HEK293T (cell line): ENCODE results near the gene CCL1.

Experiments used
- ARNT ChIP-seq: fragments of 450-650 bp; IDR thresholded peaks from 2 replicates; pipeline ENCODE4 v1.6.1; 2017; ENCODE audit warnings: mild to moderate bottlenecking
- BHLHE40 ChIP-seq: fragments of 450-650 bp; IDR thresholded peaks from 2 replicates; pipeline ENCODE4 v1.6.1; 2016; ENCODE audit warnings: mild to moderate bottlenecking, moderate library complexity, borderline replicate concordance
- ELF4 ChIP-seq: fragments of 450-650 bp; IDR thresholded peaks from 2 replicates; pipeline ENCODE4 v1.6.1; 2017; ENCODE audit warnings: antibody characterized with exemption
- FOXA1 ChIP-seq: fragments of 450-650 bp; IDR thresholded peaks from 2 replicates; pipeline ENCODE4 v1.6.1; 2016; ENCODE audit warnings: mild to moderate bottlenecking
- FOXK2 ChIP-seq: fragments of 450-650 bp; IDR thresholded peaks from 2 replicates; pipeline ENCODE4 v1.6.1; 2016; ENCODE audit warnings: mild to moderate bottlenecking
- FOXM1 ChIP-seq: fragments of 450-650 bp; IDR thresholded peaks from 2 replicates; pipeline ENCODE4 v1.6.1; 2017; ENCODE audit warnings: mild to moderate bottlenecking, borderline replicate concordance
- HDGF ChIP-seq: fragments of 450-650 bp; IDR thresholded peaks from 2 replicates; pipeline ENCODE4 v1.6.1; 2017; ENCODE audit warnings: antibody characterized with exemption, borderline replicate concordance
- SP1 ChIP-seq: fragments of 450-650 bp; IDR thresholded peaks from 2 replicates; pipeline ENCODE4 v1.6.1; 2017
- SUZ12 ChIP-seq: fragments of 450-650 bp; IDR thresholded peaks from 2 replicates; pipeline ENCODE4 v1.6.1; 2016; ENCODE audit warnings: mild to moderate bottlenecking
- TARDBP ChIP-seq: fragments of 450-650 bp; IDR thresholded peaks from 2 replicates; pipeline ENCODE4 v1.6.1; 2016

DNA sequence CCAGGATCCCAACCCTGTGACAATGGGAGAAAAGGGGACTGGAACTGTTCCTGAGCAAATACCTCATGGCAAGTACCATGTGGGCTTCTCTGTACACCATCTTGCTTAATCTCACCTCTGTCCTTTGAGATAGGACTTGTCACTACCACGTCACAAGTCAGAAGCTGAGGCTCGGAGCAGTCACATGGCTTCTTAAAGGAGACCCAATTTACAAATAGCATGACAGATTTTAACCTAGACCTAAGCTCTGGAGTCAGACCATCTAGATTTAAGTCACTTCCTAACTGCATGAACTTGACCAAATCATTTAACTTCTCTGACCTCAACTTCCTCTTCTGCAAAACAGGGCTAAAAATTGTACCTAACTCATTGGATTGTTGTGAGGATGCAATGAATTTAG, 36.0 kb upstream of the CCL1 start:
- no peak for TF ChIP-seq HDGF
- no peak for TF ChIP-seq ELF4
- no peak for TF ChIP-seq FOXA1
- no peak for TF ChIP-seq BHLHE40
- no peak for TF ChIP-seq FOXK2
- no peak for TF ChIP-seq TARDBP
- no peak for TF ChIP-seq SUZ12
- TF ChIP-seq ARNT, result no peak
- TF ChIP-seq FOXM1, result no peak
- TF ChIP-seq SP1, result no peak
